ENCODE measurements around the gene VWC2L. TPM values are rescaled to one million over a fixed set of nuclear protein-coding genes. Genes with fewer than 3 reads are reported as not detected.

VWC2L gene
- polyA plus RNA-seq, 1 experiment, result not detected

- Histone ChIP-seq H3K27me3 (ENCODE audit: control insufficient read depth, insufficient read depth, low read length) (no peaks in the 10 kb centered on the region), H3K4me3 (ENCODE audit: low read depth, low read length) (no peak overlapping the region), H3K36me3 (ENCODE audit: control insufficient read depth, insufficient read depth, low read length) (no peaks in the 10 kb centered on the region)
- TF ChIP-seq CTCF (IDR thresholded peaks at IDR 0.05; ENCODE audit: insufficient read depth, low read depth, low read length), result no peak
- ChIA-PET CTCF (no interaction called here), POLR2A (no interaction called here)
- DNase-seq (ENCODE audit: low read depth), result no peak
Measured at GRCh38 chr2:214377286-214377624, 33.6 kb upstream of the VWC2L start.

GRCh38 chr2:214378455-214379103, 32.3 kb upstream of the VWC2L start:
- no peak for DNase-seq (ENCODE audit: low read depth)
- POLR2A ChIA-PET, result no interaction called here
- Histone ChIP-seq H3K27me3 (ENCODE audit: control insufficient read depth, insufficient read depth, low read length) (no peaks in the 10 kb centered on the region), H3K4me3 (ENCODE audit: low read depth, low read length) (no peak overlapping the region), H3K36me3 (ENCODE audit: control insufficient read depth, insufficient read depth, low read length) (no peaks in the 10 kb centered on the region)
- CTCF ChIA-PET, result no interaction called here
- no peak for TF ChIP-seq CTCF (IDR thresholded peaks at IDR 0.05; ENCODE audit: insufficient read depth, low read depth, low read length)

GRCh38 chr2:214379227-214379626, 31.6 kb upstream of the VWC2L start:
- Histone ChIP-seq H3K27me3 (ENCODE audit: control insufficient read depth, insufficient read depth, low read length) (no peaks in the 10 kb centered on the region), H3K4me3 (ENCODE audit: low read depth, low read length) (no peak overlapping the region), H3K36me3 (ENCODE audit: control insufficient read depth, insufficient read depth, low read length) (no peaks in the 10 kb centered on the region)
- POLR2A ChIA-PET, result no interaction called here
- no peak for TF ChIP-seq CTCF (IDR thresholded peaks at IDR 0.05; ENCODE audit: insufficient read depth, low read depth, low read length)
- DNase-seq (ENCODE audit: low read depth), result no peak
- CTCF ChIA-PET, result no interaction called here

GRCh38 chr2:214380681-214381080, 30.2 kb upstream of the VWC2L start:
- no peak for TF ChIP-seq CTCF (IDR thresholded peaks at IDR 0.05; ENCODE audit: insufficient read depth, low read depth, low read length)
- ChIA-PET CTCF (no interaction called here), POLR2A (no interaction called here)
- DNase-seq (ENCODE audit: low read depth), result no peak
- no peaks in the 10 kb centered on the region for H3K36me3 ChIP-seq (ENCODE audit: control insufficient read depth, insufficient read depth, low read length)
- H3K27me3 ChIP-seq (ENCODE audit: control insufficient read depth, insufficient read depth, low read length), result no peaks in the 10 kb centered on the region
- no peak overlapping the region for H3K4me3 ChIP-seq (ENCODE audit: low read depth, low read length)

- CTCF ChIA-PET, result no interaction called here
- no peak overlapping the region for H3K4me3 ChIP-seq (ENCODE audit: low read depth, low read length)
- no peaks in the 10 kb centered on the region for H3K36me3 ChIP-seq (ENCODE audit: control insufficient read depth, insufficient read depth, low read length)
- TF ChIP-seq CTCF (IDR thresholded peaks at IDR 0.05; ENCODE audit: insufficient read depth, low read depth, low read length), result no peak
- H3K27me3 ChIP-seq (ENCODE audit: control insufficient read depth, insufficient read depth, low read length), result no peaks in the 10 kb centered on the region
- no peak for DNase-seq (ENCODE audit: low read depth)
- POLR2A ChIA-PET, result no interaction called here
Measured at GRCh38 chr2:214382229-214382628, 28.6 kb upstream of the VWC2L start.

Measured in BJ (cell line).